Gastrocnemius medialis (tissue), 4 donors: ENCODE measurements around the gene CYS1.

Source experiments
- CTCF ChIP-seq, 5 experiments: fragments of 450-650 bp in 3 of 5; fragments of 200-600 bp in 2 of 5; sonication (generic) in 2 of 5; IDR thresholded peaks in 4 of 5; conservative IDR thresholded peaks in 1 of 5; 1 replicate in 4 of 5; 2 replicates in 1 of 5; pipeline ENCODE4 v1.5.1; 2016 to 2019; ENCODE audit warnings: antibody characterized with exemption in 5 of 5, mild to moderate bottlenecking in 3 of 5, moderate library complexity in 3 of 5
- POLR2A ChIP-seq, 2 donors: fragments of 450-650 bp; IDR thresholded peaks; one replicate each; pipeline ENCODE4 v1.6.1; 2017; ENCODE audit warnings: antibody characterized with exemption in 2 of 2, mild to moderate bottlenecking in 2 of 2, moderate library complexity in 2 of 2

GRCh38 chr2:10053351-10053750, 26.9 kb downstream of the CYS1 start:
- TF ChIP-seq CTCF (IDR thresholded peaks at IDR 0.05 in 4 of 5, conservative IDR thresholded peaks at IDR 0.05 in 1 of 5) = no peak
- no peak for TF ChIP-seq POLR2A (IDR thresholded peaks at IDR 0.05)
